GM10266 (cell line): ENCODE measurements around the gene CTNNA3.

Source experiments
- DNase-seq: peaks from one replicate; pipeline ENCODE4 v3.0.0; 2012; ENCODE audit errors: extremely low spot score
- TF ChIP-seq, protein P1 (sequence below): IDR thresholded peaks from 2 replicates; pipeline ENCODE4 v1.5.1; 2012; ENCODE audit warnings: mild to moderate bottlenecking, low read depth; ENCODE audit not compliant: control insufficient read depth, insufficient read depth; ENCODE audit errors: missing control alignments

CTNNA3 gene

DNA sequence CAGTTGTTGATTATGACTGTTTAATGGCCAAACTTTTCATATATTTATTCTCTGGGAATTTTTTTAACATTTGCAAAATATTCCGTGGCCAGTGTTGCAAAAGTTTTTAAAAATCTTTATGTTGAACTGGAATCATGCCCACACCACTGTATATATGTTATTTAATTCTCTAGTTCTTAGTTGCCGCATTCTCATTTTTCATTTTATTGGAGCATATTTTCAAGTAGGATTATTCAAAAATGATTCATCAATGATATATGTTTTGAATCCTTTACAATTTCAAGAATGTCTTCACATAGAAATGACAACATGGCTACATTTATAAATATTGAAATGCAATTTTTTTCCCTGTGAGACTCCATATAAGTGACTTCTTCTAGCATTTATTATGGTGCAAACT lies 958.8 kb downstream of the CTNNA3 start:
- TF ChIP-seq, protein P1, sequence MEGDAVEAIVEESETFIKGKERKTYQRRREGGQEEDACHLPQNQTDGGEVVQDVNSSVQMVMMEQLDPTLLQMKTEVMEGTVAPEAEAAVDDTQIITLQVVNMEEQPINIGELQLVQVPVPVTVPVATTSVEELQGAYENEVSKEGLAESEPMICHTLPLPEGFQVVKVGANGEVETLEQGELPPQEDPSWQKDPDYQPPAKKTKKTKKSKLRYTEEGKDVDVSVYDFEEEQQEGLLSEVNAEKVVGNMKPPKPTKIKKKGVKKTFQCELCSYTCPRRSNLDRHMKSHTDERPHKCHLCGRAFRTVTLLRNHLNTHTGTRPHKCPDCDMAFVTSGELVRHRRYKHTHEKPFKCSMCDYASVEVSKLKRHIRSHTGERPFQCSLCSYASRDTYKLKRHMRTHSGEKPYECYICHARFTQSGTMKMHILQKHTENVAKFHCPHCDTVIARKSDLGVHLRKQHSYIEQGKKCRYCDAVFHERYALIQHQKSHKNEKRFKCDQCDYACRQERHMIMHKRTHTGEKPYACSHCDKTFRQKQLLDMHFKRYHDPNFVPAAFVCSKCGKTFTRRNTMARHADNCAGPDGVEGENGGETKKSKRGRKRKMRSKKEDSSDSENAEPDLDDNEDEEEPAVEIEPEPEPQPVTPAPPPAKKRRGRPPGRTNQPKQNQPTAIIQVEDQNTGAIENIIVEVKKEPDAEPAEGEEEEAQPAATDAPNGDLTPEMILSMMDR = no peak
- DNase-seq = no peak

DNA sequence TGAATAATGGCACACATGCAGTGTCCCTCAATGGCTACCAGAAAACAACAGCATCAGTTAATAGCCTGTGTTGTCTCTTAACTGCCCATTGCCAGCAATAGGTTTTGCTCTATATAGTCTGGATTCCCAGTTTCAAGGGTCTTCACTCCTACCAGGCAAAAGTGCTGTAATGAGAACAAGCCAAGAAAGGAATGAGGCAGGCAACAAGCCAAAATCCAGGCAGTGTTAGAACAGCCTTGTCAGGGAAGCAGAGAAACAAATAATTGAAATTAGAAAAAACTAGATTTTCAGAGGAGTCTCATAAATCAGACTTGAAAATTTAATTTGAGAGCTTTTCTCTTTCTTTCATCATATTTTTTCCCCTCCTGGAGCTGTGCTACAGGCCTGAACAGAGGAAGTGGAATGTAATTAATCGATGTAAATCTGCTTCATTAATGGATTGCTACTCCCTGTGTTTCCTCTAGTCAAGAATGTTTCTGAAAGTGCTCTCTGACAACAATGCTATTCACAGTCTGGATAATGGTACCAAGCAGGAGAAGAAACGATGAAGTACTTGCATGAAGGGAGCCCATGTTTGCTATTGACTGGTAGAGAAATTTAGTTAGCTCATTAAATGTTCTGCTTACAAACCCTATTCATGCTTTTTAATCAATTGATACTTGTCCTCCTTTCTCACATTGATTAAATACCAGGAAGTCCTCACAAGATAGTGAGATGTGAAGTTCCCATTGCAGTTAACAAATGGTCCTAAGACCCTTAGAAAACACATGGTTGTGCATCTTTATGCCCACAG lies 972.2 kb downstream of the CTNNA3 start:
- TF ChIP-seq, protein P1 = no peak
- no peak for DNase-seq

DNA sequence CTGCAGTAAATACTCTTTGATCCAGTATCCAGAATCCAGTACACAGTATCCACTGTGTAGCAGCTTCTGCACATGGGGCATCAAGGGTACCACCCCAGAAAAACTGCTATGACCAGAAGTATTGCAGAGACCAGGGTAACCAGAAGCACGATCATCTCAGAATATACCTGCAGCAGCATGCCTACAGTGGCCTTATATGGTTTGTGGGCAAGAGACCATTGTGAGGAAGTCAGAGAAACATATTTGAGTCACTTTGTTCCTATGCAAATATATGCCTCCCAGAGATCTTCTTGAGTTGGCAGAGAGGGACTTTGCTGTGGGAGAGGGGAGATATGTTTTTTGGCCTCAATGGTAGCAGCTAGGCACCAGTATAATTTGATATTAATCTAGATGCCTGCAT lies 976.5 kb downstream of the CTNNA3 start:
- DNase-seq = no peak
- TF ChIP-seq, protein P1 = no peak

DNA sequence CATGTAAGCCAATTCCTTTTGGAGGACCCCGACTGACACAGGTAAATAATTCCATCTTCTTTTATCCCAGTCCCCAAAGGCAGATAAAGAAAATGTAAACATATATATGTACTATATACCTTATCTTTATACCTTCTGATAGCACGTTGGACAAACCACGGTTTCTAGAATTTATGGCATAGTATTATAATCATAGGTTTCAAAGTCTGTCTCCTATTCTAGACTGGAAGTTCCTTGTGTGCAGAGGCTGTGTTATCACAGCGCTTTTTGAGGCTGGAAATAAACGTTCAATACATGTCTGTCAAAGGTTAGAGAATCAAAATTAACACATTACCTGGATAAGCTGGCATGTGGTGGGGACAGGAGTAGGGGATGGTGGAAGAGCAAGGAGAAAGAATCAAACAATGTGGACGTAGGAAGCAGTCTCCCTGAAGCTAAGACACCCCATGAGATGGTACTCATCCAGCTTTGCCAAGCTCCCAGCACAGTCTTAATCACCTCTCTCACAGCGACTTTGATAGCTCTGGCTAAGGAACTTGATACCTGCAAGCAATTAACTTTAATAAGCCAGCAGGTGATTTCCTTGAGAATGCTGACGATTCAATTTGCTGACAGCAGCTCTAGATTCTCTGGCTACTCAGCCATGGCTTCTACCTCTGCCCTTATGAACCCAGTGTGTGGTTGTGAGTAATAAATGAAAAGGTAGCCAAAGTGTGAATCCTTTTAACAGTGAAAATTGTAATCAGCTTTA lies 978.6 kb downstream of the CTNNA3 start:
- TF ChIP-seq, protein P1 = no peak
- no peak for DNase-seq

DNA sequence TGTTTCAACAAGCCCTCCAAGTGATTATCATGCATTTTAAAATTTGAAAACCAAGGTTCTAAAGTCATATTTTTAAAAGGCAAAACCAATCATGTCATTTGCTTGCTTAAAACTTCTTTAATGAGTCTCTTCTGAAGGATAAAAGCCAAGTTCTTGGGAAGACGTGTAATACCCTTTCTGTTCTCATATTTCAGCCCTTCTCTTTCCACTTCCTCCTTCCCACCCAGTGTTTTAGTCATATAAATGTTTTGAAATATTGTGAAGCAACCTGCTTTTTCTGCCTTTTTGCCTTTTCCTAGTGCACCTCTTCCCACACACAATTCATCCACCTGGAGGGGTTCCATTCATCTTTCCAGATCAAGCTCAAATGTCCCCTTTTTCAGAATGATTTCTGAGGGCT lies 981.3 kb downstream of the CTNNA3 start:
- no peak for DNase-seq

DNA sequence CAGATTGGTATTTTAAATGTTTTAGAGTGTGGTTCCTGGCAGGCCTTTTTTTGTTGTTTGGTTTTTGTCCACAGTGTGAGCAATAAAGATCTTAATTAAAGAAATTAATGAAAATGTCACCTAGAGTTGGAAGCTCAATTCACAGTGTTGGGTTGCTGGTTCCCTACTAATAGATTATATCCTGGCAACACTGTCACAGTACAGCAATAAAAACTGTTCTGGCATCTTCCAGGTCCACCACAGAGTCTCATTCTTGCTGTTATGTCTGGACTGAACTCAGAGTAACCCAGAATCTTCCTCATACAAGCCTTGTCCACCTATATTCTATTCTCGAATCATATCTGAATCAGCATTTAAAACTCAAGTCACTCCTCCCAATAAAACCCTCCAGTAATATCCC lies 982.6 kb downstream of the CTNNA3 start:
- no peak for DNase-seq
- TF ChIP-seq, protein P1 = no peak

More for the DNA sequence above, 981.3 kb downstream of the CTNNA3 start:
- TF ChIP-seq, protein P1 = no peak

DNA sequence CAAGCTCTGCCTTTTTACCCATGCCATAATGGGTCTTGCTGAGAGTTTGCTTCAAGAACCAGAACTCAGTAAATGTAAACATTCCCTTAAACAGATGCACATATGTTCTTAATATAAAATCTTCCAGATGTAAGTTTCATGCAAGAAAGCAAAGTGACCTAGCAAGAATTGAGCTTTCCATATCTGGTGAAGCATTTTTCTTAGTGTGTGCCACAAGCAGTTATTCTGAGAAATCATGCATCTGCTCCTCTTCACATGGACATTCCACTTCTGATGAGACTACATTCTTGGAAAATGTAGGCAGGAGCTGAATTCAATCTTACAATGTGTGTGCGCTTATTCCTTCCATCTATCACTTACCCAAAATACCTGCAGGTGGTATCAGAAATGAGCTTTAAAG lies 997.9 kb downstream of the CTNNA3 start:
- TF ChIP-seq, protein P1 = no peak
- no peak for DNase-seq
